LNCaP clone FGC (cell line): Measurements from ENCODE around the gene DGKB.

Source experiments
- DNase-seq: peaks from one replicate; pipeline ENCODE4 v3.0.0-alpha.2; 2011; ENCODE audit warnings: low read depth
- H3K4me3 ChIP-seq: 2 replicates; pipeline ENCODE4 v1.5.1; 2011; ENCODE audit warnings: mild to moderate bottlenecking, low read depth, low read length, control low read depth
- CTCF ChIP-seq: IDR thresholded peaks from 2 replicates; pipeline ENCODE4 v1.5.1; 2012; ENCODE audit warnings: mild to moderate bottlenecking; ENCODE audit not compliant: control insufficient read depth, insufficient read depth; ENCODE audit errors: extremely low read depth

The DGKB gene

DNA sequence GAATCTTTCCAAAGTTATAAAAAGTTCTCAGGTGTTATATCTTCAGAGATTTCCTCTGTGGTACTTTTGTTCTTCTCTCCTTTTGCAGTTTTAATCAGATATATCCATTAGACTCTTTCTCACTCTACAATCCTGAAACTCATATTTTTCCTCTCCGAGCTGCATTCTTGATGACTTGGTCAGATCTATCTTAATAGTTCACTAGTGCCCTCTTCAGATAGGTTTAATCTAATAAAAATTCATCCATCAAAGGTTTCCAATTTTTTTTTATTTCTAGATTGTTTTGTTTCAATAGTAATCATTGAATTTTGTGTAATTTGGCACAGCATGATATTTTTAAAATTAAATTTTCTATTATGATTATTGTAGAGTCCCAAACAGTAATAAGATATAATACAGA lies 21.8 kb upstream of the DGKB start:
- no peak overlapping the region for H3K4me3 ChIP-seq
- TF ChIP-seq CTCF, result peak; percentile 37
- DNase-seq, result no peak

- no peak overlapping the region for H3K4me3 ChIP-seq
- TF ChIP-seq CTCF, result no peak
- no peak for DNase-seq
These were observed 8.5 kb upstream of the DGKB start for GRCh38 chr7:14911077-14911476.

- H3K4me3 ChIP-seq, result no peak overlapping the region
- no peak for TF ChIP-seq CTCF
- DNase-seq, result no peak
These were observed 6.1 kb upstream of the DGKB start for GRCh38 chr7:14908697-14909096.

- no peak for DNase-seq
These were observed 3.2 kb upstream of the DGKB start for GRCh38 chr7:14905764-14906163.

GRCh38 chr7:14900051-14900450 lies 2.5 kb downstream of the DGKB start:
- no peak for TF ChIP-seq CTCF
- DNase-seq, result no peak

More at GRCh38 chr7:14905764-14906163, 3.2 kb upstream of the DGKB start:
- no peak overlapping the region for H3K4me3 ChIP-seq
- no peak for TF ChIP-seq CTCF

DNA sequence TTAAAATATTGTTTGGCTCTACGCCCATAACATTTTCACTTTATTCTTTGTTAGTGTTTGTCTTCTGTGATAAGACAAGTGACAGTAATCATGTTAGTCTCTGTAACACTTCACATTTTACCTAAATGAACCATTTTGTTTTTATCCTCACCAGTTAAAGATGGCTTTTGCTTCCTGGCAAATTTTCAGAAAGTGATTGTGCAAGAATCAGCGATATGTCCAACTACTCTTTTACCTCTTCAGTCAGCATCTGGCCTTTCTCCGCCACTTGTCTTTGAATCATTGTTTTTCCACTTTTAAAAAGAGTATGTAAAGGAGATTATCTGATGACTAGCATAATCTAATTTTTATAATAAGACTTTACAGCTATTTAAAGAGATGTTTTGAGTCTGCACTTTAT lies 3.5 kb downstream of the DGKB start:
- no peak for DNase-seq
- no peak overlapping the region for H3K4me3 ChIP-seq
- TF ChIP-seq CTCF, result no peak

More at GRCh38 chr7:14900051-14900450, 2.5 kb downstream of the DGKB start:
- H3K4me3 ChIP-seq, result no peak overlapping the region

DNA sequence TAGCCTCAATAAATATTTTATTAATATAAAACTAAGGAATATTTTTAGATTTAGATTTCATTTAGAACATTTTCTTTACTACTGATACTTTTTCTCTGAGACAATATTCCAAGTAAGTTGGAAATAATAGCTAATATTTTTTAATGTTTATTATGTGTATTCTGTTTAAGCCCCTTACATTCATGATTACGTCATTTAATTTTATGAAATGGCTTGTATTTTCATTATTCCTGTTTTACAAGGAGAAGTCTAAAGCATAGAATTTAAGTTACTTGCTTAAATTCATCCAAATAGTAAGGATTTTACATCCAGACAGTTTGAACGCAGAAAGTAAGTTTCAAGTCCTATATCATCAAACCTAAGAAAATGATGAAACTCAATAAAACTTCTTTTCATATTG lies 6.1 kb downstream of the DGKB start:
- DNase-seq, result no peak
- TF ChIP-seq CTCF, result no peak
- no peak overlapping the region for H3K4me3 ChIP-seq
